Spinal cord (tissue), 10 donors: ENCODE data around the gene SLC5A4. TPM values are rescaled to one million over a fixed set of nuclear protein-coding genes. Genes with fewer than 3 reads are reported as not detected.
"Not testable (repeated sequence)": the region's sequence is repeated elsewhere in the genome, so short reads cannot be mapped to it uniquely, and the experiment has no call there.

Source experiments
- DNase-seq, 6 donors: peaks; one replicate each; pipeline versions ENCODE4 v3.0.0 to v3.0.0-alpha.2; 2013 to 2015; ENCODE audit warnings: low spot score in 6 of 6, low read depth in 4 of 6
- H3K27ac ChIP-seq: one replicate; pipeline ENCODE4 v1.5.1; 2013; ENCODE audit warnings: low read depth, low read length, control low read depth
- H3K27me3 ChIP-seq: one replicate; pipeline ENCODE4 v1.6.1; 2013; ENCODE audit warnings: low read length; ENCODE audit not compliant: control insufficient read depth, insufficient read depth
- H3K36me3 ChIP-seq: one replicate; pipeline ENCODE4 v1.6.1; 2013; ENCODE audit warnings: low read length; ENCODE audit not compliant: control insufficient read depth, insufficient read depth
- H3K4me1 ChIP-seq: one replicate; pipeline ENCODE4 v1.6.1; 2013; ENCODE audit warnings: low read length; ENCODE audit not compliant: control insufficient read depth, insufficient read depth
- H3K4me3 ChIP-seq: one replicate; pipeline ENCODE4 v1.5.1; 2013; ENCODE audit warnings: low read depth, low read length, control low read depth
- H3K9me3 ChIP-seq: one replicate; pipeline ENCODE4 v1.6.1; 2013; ENCODE audit warnings: low read length; ENCODE audit not compliant: control insufficient read depth, insufficient read depth
- WGBS: methylation state at CpG from one replicate; pipeline ENCODE4 v1.1.5; 2013; ENCODE audit warnings: missing lambda C conversion rate; ENCODE audit not compliant: insufficient coverage; 5-methylcytosine and 5-hydroxymethylcytosine counted together
- polyA plus RNA-seq, 2 donors: library from polyadenylated mRNA; unstranded; fragments of 120-200 nt; gene quantifications; one replicate each; pipeline ENCODE4 v1.2.1, GENCODE V29; 2013; ENCODE audit not compliant: insufficient read length in 2 of 2
- total RNA-seq, 2 donors: library from RNA; depleted of rRNA in 1 of 2; stranded (reverse); fragments of 120-200 nt in 1 of 2; fragments of >200 nt in 1 of 2; gene quantifications; one replicate each; pipeline versions ENCODE4 v1.2.3 to v1.2.4, GENCODE V29; 2013 to 2014
- donor health status: healthy.

The SLC5A4 gene
- total and polyA plus RNA-seq, 4 donors, result 0.59 to 1.1 (median 0.85) TPM

GRCh38 chr22:32203181-32204039, 51.7 kb downstream of the SLC5A4 start:
- WGBS, result 33% methylated on average over 52 of the region's 53 CpGs
- Histone ChIP-seq H3K36me3 (no peaks in the 10 kb centered on the region), H3K4me3 (peak overlapping the region; percentile 21), H3K4me1 (peaks cover 51% of the 10 kb centered on the region), H3K27ac (no peak overlapping the region), H3K27me3 (peaks cover 18% of the 10 kb centered on the region), H3K9me3 (no peaks in the 10 kb centered on the region)
- peak in 1 of 6 donors; percentile 35 for DNase-seq

GRCh38 chr22:32202539-32203180, 52.5 kb downstream of the SLC5A4 start:
- Histone ChIP-seq H3K27me3 (peaks cover 18% of the 10 kb centered on the region), H3K36me3 (no peaks in the 10 kb centered on the region), H3K4me1 (peaks cover 51% of the 10 kb centered on the region), H3K9me3 (no peaks in the 10 kb centered on the region), H3K4me3 (peak overlapping the region; percentile 2), H3K27ac (no peak overlapping the region)
- DNase-seq, result peak in 4 of 6 donors; percentile 13 to 91 (median 45)
- WGBS, result 11% methylated on average over 28 of the region's 29 CpGs

GRCh38 chr22:32202161-32202538, 53.0 kb downstream of the SLC5A4 start:
- DNase-seq, result no peak
- Histone ChIP-seq H3K4me1 (peaks cover 49% of the 10 kb centered on the region), H3K36me3 (no peaks in the 10 kb centered on the region), H3K4me3 (peak overlapping the region; percentile 2), H3K27ac (no peak overlapping the region), H3K9me3 (no peaks in the 10 kb centered on the region), H3K27me3 (peaks cover 18% of the 10 kb centered on the region)
- 42% methylated on average over 4 of the region's 4 CpGs for WGBS

GRCh38 chr22:32200752-32201151, 54.4 kb downstream of the SLC5A4 start:
- WGBS, result 79% methylated on average over 4 of the region's 10 CpGs
- Histone ChIP-seq H3K4me3 (no peak overlapping the region), H3K9me3 (no peaks in the 10 kb centered on the region), H3K27me3 (peaks cover 18% of the 10 kb centered on the region), H3K27ac (no peak overlapping the region), H3K4me1 (peaks cover 38% of the 10 kb centered on the region), H3K36me3 (no peaks in the 10 kb centered on the region)
- DNase-seq, result no peak

- Histone ChIP-seq H3K27ac (no peak overlapping the region), H3K4me3 (no peak overlapping the region), H3K4me1 (peaks cover 32% of the 10 kb centered on the region), H3K27me3 (peaks cover 18% of the 10 kb centered on the region), H3K9me3 (no peaks in the 10 kb centered on the region), H3K36me3 (no peaks in the 10 kb centered on the region)
- DNase-seq, result no peak
- WGBS, result 73% methylated on average over 7 of the region's 7 CpGs
Observed at GRCh38 chr22:32199961-32200360, 55.2 kb downstream of the SLC5A4 start.

GRCh38 chr22:32199341-32199740, 55.8 kb downstream of the SLC5A4 start:
- DNase-seq, result no peak
- Histone ChIP-seq H3K9me3 (no peaks in the 10 kb centered on the region), H3K36me3 (no peaks in the 10 kb centered on the region), H3K27me3 (peaks cover 15% of the 10 kb centered on the region), H3K4me1 (peaks cover 26% of the 10 kb centered on the region), H3K27ac (no peak overlapping the region), H3K4me3 (no peak overlapping the region)
- WGBS, result 99% methylated on average over 6 of the region's 6 CpGs

- H3K27ac ChIP-seq, H3K27me3 ChIP-seq, DNase-seq, H3K36me3 ChIP-seq, H3K4me1 ChIP-seq, H3K4me3 ChIP-seq, H3K9me3 ChIP-seq: not testable (repeated sequence)
- WGBS, result no CpG with 5 or more reads among the region's 5 CpGs
Observed at GRCh38 chr22:32197553-32198226, 57.5 kb downstream of the SLC5A4 start.

- 63% methylated on average over 1 of the region's 3 CpGs for WGBS
- H3K27ac ChIP-seq, DNase-seq, H3K36me3 ChIP-seq, H3K9me3 ChIP-seq, H3K27me3 ChIP-seq, H3K4me3 ChIP-seq, H3K4me1 ChIP-seq: not testable (repeated sequence)
Observed at GRCh38 chr22:32195900-32196299, 59.2 kb downstream of the SLC5A4 start.

- not testable (repeated sequence) for H3K4me1 ChIP-seq, H3K4me3 ChIP-seq, H3K9me3 ChIP-seq, H3K27me3 ChIP-seq, H3K36me3 ChIP-seq, H3K27ac ChIP-seq, DNase-seq
- 100% methylated on average over 1 of the region's 9 CpGs for WGBS
Observed at GRCh38 chr22:32193346-32193745, 61.8 kb downstream of the SLC5A4 start.
